NOMO-1 treated with DMSO at 0.1 percent for 48 hours (cell line): ENCODE measurements around the gene AP2S1.
"Not testable (repeated sequence)": the region's sequence is repeated elsewhere in the genome, so short reads cannot be mapped to it uniquely, and the experiment has no call there.

Source experiments
- DNase-seq: peaks from one replicate; lab custom pipeline; 2025; ENCODE audit not compliant: unreplicated experiment; lab: John Stamatoyannopoulos, UW

Gene AP2S1

DNA sequence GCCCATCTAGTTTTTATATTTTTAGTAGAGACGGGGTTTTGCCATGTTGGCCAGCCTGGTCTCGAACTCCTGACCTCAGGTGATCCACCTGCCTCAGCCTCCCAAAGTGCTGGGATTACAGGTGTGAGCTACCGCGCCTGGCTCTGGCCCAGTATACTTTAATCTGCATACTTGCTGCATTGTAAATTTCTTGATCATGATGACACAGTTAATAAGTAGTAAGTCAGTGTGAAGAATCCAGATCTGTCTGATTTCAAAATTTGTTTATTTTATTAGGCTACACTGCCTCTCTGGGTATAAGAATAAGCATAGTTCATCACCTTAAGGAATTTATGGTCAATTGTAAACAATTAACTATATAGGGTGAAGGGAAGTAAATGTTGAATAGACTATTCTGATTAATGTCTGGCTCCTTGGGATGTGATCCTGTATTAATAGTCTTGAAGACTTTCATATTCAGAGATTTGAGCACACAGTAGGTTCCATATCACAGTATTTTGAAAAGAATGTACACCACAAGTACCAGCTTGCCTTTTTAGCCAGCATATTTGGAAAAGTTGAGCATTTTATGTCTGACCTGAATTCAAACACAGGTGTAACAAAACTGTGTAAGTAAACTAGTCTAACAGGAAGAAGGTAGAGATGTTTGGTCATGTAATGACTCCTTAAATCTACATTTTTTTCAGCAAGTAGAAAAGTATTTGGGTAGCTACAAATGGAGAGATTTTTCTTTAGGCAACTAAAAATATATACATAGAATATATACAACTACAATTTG is 17.6 kb upstream of the AP2S1 start:
- no peak for DNase-seq

- DNase-seq = no peak
Observed at GRCh38 chr19:46867170-46867569, 16.5 kb upstream of the AP2S1 start.

- no peak for DNase-seq
Observed at GRCh38 chr19:46866407-46867136, 15.9 kb upstream of the AP2S1 start.

DNA sequence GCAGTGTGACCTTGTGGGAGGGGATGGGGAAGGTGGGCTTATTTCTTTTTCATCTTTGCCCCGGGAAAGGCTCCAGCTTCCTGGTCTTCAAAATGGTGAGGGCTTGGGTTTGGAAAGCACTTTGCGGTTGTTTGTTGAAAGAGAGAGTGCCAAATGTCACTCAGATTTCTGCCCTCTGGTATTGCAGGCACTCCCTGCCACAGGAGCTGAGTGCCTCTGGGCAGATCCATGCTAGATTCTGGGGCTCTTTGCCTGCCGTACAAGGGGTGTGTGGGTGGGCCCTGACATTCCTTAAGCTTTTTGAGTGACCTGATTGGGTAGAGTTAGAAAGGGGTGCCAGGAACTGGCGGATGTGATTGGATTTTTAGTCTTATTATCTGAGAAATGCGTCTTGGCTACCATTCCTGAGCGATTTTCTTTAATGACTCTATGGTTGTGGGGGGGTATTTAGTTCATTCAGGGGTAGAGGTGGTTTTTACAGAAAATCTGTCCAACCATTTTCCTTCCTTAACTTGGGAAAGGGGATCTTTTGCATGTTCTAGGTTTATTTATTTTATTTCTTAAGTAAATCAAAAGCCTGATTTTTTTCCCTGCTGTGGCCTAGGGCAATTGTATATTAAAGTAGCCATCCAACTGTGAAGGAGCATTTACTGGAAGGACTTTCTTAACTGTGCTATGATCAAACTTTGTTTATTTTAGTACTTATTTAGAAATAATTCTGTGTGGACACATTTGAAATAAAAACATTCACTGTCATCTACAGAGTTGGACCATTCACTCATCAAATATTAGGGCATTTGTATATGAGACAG is 13.4 kb upstream of the AP2S1 start:
- no peak for DNase-seq

DNA sequence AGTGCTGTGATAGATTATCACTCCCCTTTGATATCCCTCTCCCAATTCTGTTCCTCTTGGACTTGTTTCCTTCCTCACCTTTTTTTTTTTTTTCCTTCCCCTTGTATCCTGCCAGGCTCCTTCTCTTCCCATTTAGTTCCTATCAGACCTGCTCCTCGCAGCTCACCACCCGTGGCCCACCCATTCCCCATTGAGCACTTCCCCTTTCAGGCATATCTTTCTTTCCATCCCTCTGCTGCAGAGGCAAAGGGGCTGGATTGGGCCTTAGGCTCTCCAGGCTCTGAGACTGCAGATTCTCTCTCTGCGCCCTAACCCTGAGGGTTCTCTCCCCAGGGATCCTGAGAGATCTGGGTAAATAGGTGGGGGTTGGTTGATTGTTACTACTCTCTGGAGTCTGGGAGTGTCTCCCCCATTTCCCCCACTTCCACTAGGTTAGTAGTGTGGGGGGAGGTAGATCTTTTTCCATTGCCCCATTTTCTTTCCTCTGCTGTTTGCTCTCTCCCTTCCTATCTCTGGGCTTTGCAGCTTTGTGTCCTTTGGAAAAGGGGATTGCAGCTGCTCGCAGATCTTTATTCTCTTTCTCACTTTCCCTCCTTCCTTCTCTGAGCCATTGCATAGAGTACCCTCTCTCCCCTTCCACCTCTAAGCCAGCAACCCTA is 12.5 kb upstream of the AP2S1 start:
- no peak for DNase-seq

DNA sequence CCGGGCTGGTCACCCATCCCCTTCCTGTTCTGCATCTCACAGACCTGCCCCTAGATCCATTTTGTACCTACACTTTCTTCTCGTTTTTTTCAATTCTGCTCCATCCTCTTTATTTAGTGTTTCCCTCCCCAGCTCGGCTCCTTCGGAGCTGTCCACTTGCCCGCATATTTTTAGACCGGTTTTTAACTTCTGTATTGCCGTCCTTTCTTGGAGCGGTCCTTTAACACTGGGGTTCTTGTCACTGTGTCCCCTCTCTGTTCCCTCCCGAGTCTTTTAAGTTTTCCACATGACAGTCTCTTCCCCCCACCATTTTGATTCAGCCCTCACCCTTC is 11.8 kb upstream of the AP2S1 start:
- DNase-seq = no peak

GRCh38 chr19:46861691-46862502 is 11.3 kb upstream of the AP2S1 start:
- peak; percentile 25 for DNase-seq

DNA sequence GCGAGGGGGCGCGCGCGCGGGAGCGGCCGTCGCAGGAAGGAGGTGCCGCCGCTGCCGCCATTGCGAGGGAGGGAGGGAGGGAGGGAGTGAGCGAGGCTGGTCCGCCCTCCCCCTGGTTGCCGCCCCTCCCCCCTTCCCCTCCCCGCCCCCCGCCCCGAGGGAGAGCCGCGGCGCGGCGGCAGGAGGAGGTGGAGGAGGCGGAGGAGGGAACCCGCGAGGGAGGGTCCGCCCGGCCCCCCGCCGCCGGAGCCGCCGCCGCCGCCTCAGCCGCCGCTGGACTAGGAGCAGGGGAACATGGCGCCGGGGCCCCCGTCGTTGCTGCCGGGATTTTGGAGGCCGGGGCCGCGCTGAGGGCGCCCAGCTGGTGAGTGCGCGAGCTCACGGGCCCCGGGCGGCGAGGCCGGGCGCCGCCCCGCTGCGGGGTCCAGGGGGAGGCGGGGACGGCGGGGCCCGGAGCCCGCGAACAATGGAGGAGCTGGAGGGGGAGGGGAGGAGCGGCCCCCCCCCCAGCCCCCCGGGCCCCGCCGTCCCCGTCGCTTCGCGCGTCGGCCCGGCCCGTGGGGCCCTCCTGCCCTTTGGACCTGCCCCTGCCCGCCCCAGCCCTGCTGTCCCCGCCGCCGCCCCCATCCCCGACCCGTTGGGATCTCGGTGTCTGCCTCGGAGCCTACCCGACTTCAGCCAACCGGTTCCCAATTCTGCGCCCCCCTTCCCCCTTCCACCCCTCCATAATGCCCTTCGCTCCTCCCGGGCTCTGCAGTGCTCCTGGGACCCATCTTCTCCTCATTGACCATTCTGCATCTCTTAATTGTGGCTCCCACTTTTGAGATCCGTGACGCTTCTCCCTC is 10.4 kb upstream of the AP2S1 start, which contains the start of gene ARHGAP35:
TSS of gene ARHGAP35 (plus strand) at position 152 of the 845 bp plus-strand sequence. CDS start 57,679 bp downstream, outside the sequence.
- DNase-seq = no peak

- peak; percentile 98 for DNase-seq
Observed at GRCh38 chr19:46860125-46860845, 9.6 kb upstream of the AP2S1 start.

DNA sequence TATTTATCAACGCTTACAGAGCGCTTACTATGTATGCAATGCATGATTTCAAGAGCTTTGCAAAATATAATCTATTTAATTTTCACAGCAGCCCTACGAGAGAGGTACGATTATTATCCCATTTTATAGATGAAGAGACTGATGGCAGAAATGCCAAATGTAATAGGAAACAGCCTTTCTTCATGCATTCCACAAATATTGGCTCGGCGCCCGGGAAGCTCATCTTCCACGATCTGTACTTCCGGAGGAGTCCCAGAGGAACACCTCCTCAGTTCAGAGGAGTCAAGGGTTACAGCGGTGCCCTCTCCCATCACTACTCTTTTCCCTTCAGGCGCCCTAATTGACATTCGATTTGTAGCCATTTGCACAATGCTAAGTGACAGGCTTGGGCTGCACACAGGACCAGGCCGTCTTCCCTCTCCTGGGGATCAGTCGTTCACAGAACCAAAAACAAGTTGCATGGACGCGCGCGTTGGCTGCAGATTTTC is 9.0 kb upstream of the AP2S1 start:
- no peak for DNase-seq

- DNase-seq = peak; percentile 94
Observed at GRCh38 chr19:46856062-46857022, 5.7 kb upstream of the AP2S1 start.

DNA sequence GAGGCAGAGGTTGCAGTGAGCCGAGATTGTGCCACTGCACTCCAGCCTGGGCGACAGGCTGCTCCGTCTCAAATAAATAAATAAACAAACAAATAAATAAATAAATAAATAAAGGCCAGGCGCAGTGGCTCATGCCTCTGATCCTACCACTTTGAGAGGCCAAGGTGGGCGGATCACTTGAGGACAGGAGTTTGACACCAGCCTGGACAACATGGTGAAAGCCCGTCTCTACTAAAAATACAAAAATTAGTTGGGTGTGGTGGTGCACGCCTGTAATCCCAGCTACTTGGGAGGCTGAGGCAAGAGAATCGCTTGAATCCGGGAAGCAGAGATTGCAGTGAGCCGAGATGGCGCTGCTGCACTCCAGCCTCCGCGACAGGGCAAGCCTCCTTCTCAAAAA is 4.1 kb upstream of the AP2S1 start:
- not testable (repeated sequence) for DNase-seq

- DNase-seq = no peak
Observed at GRCh38 chr19:46852830-46853229, 2.2 kb upstream of the AP2S1 start.

DNA sequence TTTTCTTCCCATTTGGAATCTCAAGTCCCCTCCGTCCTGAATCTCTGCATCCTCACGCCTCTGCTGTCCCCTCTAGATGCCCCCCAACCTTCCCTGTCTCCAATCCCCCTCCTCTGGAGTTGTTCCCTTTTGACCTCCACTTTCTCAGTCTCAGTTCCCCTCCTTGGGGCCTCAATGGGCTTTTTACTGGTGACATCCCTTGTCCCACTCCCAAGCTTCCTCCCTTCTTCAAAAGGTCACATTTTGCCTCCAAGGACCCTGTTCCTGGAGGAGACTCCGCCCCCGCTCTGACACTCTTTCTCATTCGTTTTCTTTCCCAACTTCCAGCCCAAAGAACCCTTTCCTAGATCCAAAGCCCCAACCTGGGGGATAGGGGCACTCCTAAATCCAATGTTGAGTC is 1.0 kb downstream of the AP2S1 start:
- no peak for DNase-seq

DNA sequence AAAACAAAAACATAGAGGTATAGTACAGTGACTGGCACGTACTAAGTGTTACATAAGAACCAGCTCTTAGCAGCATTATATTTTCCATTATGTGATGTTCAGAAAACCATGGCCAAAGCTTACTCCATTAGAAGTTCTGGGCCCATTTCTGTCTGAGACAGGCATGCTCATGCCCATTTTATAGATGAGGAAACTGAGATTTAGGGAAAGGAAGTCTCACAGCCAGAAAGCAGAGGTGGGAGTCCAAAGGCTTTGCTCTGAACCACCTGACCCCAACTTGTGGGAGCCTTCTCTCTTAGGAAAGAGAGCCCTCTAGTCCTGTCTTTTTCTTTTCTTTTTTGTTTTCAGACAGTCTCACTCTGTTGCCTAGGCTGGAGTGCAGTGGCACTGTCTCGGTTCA is 2.3 kb downstream of the AP2S1 start:
- DNase-seq = no peak

DNA sequence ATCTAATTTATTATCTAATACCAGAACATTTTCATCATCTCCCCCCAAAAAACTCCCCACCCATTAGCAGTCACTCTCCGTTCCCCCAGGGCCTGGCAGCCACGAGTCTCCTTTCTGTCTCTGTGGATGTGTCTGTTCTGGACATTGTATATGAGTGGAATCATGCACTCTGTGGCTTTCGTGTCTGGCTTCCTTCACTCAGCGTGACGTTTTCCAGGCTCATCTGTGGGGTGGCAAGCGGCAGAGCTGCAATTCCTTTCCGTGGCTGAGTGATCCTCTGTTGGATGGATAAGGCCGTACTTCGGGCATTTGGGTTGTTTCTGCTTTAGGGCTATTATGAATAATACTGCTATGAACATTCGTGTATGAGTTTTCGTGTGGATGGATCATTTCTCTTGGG is 3.1 kb downstream of the AP2S1 start:
- DNase-seq = no peak

GRCh38 chr19:46845959-46846459 is 4.6 kb downstream of the AP2S1 start:
- no peak for DNase-seq
